DMS153 treated with DMSO at 0.1 percent for 48 hours (cell line): ENCODE measurements around the gene ODC1.
"Not testable (repeated sequence)": the region's sequence is repeated elsewhere in the genome, so short reads cannot be mapped to it uniquely, and the experiment has no call there.

ENCODE experiments used
- DNase-seq: peaks from one replicate; lab custom pipeline; 2025; ENCODE audit not compliant: unreplicated experiment; lab: John Stamatoyannopoulos, UW

The ODC1 gene

GRCh38 chr2:10478916-10479315 lies 30.8 kb upstream of the ODC1 start:
- DNase-seq, result no peak

GRCh38 chr2:10478298-10478625 lies 30.1 kb upstream of the ODC1 start:
- DNase-seq, result no peak

- no peak for DNase-seq
Observed at GRCh38 chr2:10477443-10478297, 29.5 kb upstream of the ODC1 start.

GRCh38 chr2:10476723-10477442 lies 28.8 kb upstream of the ODC1 start:
- DNase-seq, result no peak

- no peak for DNase-seq
Observed at GRCh38 chr2:10475811-10476660, 27.9 kb upstream of the ODC1 start.

- no peak for DNase-seq
Observed at GRCh38 chr2:10475221-10475722, 27.1 kb upstream of the ODC1 start.

- DNase-seq, result no peak
Observed at GRCh38 chr2:10473121-10473756, 25.1 kb upstream of the ODC1 start.

GRCh38 chr2:10471955-10472354 lies 23.8 kb upstream of the ODC1 start:
- no peak for DNase-seq

GRCh38 chr2:10471046-10471571 lies 23.0 kb upstream of the ODC1 start:
- DNase-seq, result no peak

GRCh38 chr2:10469955-10470608 lies 22.0 kb upstream of the ODC1 start:
- no peak for DNase-seq

GRCh38 chr2:10469301-10469700 lies 21.2 kb upstream of the ODC1 start:
- no peak for DNase-seq

- no peak for DNase-seq
Observed at GRCh38 chr2:10467401-10467800, 19.3 kb upstream of the ODC1 start.

GRCh38 chr2:10466801-10467200 lies 18.7 kb upstream of the ODC1 start:
- DNase-seq, result no peak

- DNase-seq, result no peak
Observed at GRCh38 chr2:10465910-10466309, 17.8 kb upstream of the ODC1 start.

- no peak for DNase-seq
Observed at GRCh38 chr2:10462178-10463083, 14.3 kb upstream of the ODC1 start.

- no peak for DNase-seq
Observed at GRCh38 chr2:10460366-10460796, 12.3 kb upstream of the ODC1 start.

GRCh38 chr2:10457846-10458598 lies 9.9 kb upstream of the ODC1 start:
- DNase-seq, result no peak

GRCh38 chr2:10457195-10457594 lies 9.1 kb upstream of the ODC1 start:
- DNase-seq, result not testable (repeated sequence)
